Activated T-helper 1 cell treated with anti-CD3 and anti-CD28 coated beads, Interleukin-12 subunit alpha, Interleukin-12 subunit beta, Interleukin-2, Interleukin-4 antibody, amounts not matched to agents 30 ng/mL and 10 ng/mL and 1 ng/mL, durations not matched to agents 14 hours and 24 hours and 36 hours (primary cell): ENCODE data around the gene XCR1. TPM values are rescaled to one million over a fixed set of nuclear protein-coding genes. Genes with fewer than 3 reads are reported as not detected.

Experiments used
- DNase-seq: peaks from one replicate; pipeline ENCODE4 v3.0.0; 2021; ENCODE audit warnings: low spot score
- H3K27ac Mint-ChIP-seq: one replicate; pipeline ENCODE4 v1.8.0; 2021; ENCODE audit warnings: mild to moderate bottlenecking, mixed read lengths
- H3K27me3 Mint-ChIP-seq: one replicate; pipeline ENCODE4 v1.8.0; 2022; ENCODE audit warnings: mild to moderate bottlenecking, moderate library complexity, mixed read lengths; ENCODE audit not compliant: insufficient read depth
- H3K36me3 Mint-ChIP-seq: one replicate; pipeline ENCODE4 v1.8.0; 2021; ENCODE audit warnings: low read depth, mixed read lengths
- H3K4me1 Mint-ChIP-seq: one replicate; pipeline ENCODE4 v1.8.0; 2021; ENCODE audit warnings: low read depth, mixed read lengths
- H3K4me3 Mint-ChIP-seq: one replicate; pipeline ENCODE4 v1.8.0; 2021; ENCODE audit warnings: mild to moderate bottlenecking, moderate library complexity, mixed read lengths
- H3K9me3 Mint-ChIP-seq: one replicate; pipeline ENCODE4 v1.8.0; 2021; ENCODE audit warnings: mixed read lengths
- intact Hi-C: fragments of 100-400 bp; cut with micrococcal nuclease; formaldehyde crosslinking; loops from one replicate; pipeline ENCODE4 v1.15.1; 2024
- total RNA-seq: library from RNA; stranded (reverse); gene quantifications from 2 replicates; pipeline ENCODE4 v1.2.3, GENCODE V29; 2022

The XCR1 gene
- total RNA-seq, 1 donor from 2014 or later: 0.08 TPM

DNA sequence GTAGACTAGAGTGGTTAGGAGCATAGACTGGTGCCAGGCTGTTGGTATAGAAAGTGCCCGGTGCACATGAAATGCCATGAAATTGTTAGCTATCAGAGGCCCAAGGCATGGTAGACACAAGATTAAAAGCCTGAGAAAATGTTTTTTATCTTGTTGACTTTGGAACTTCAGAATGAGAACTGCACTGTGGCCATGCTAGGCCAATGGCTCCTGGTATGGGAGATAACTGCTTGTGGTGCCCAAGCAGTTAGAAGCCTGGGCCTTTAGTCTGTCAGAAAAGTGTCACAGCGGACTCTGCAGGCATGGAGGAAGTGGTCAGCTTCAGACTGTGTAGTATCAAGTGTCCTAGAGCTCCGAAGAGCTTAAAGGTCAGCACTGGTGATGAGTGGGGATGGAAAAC is 43.5 kb downstream of the XCR1 start:
- H3K9me3 Mint-ChIP-seq: no peaks in the 10 kb centered on the region
- no peak for DNase-seq
- H3K4me3 Mint-ChIP-seq: no peak overlapping the region
- intact Hi-C loops: no loop called here
- peaks cover 58% of the 10 kb centered on the region for H3K36me3 Mint-ChIP-seq
- no peak overlapping the region for H3K27ac Mint-ChIP-seq
- no peaks in the 10 kb centered on the region for H3K27me3 Mint-ChIP-seq
- peaks cover 87% of the 10 kb centered on the region for H3K4me1 Mint-ChIP-seq

DNA sequence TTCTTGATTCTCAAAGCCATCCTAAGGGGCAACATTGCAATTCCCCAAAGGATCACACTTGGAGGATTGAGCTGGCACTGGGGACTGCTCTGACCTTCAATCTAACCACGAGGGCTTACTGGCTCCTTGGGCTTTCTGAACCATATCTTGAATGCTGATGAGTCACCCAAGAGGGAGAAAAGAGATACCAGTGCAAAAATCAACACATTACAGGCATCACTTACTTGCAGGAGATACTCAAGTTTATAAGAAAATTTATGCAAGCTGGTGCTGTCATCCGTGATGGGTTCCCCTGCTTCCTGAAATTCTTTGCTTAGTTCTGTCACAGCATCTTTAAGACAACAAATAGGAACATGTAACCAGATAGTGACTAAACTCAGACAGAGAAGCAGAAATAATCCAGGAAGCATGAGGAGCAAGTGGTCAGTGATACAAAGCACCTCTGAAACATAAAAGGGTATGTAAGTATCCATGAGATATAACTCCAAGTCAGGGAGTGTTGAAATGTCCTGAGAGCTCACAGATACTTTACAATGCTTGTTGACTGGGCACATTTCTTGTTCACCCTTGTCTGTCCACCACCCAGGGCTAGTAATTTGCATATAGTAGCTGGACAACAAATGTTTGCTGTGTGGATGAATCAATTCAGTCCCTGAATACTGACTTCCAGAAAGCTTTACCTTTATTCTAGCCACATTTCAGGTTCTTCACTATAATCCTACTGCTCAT is 45.8 kb downstream of the XCR1 start:
- no peaks in the 10 kb centered on the region for H3K27me3 Mint-ChIP-seq
- H3K36me3 Mint-ChIP-seq: peaks cover 58% of the 10 kb centered on the region
- intact Hi-C loops: loop anchor here (1.0 kb wide), 2 partner anchors 12 to 65 kb away; no protein-coding TSS in a partner anchor
- peaks cover 3% of the 10 kb centered on the region for H3K9me3 Mint-ChIP-seq
- peak overlapping the region; percentile 92 for H3K27ac Mint-ChIP-seq
- peak overlapping the region; percentile 69 for H3K4me3 Mint-ChIP-seq
- no peak for DNase-seq
- H3K4me1 Mint-ChIP-seq: peaks cover 89% of the 10 kb centered on the region

DNA sequence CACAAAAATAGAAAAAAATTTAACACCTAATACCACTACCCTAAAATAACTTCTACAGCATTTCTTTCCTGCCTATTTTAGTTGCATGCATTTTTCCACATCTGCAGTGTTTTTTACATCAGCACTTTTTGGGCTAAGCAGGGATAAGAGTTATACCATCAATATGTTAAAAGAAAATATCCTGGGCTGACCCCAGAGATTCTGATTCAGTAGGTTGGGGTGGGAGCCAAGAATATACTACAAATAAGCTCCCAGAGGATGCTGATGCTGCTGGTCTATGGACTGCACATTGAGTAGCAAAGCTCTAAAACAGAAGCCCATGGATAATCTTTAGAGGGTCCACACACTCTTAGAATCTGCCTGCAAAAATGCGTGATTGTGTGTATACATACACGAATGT is 46.5 kb downstream of the XCR1 start:
- intact Hi-C loops: loop anchor here (1.0 kb wide), 5 partner anchors 9 to 65 kb away; partner anchors contain the start of gene CXCR6
- H3K4me3 Mint-ChIP-seq: peak overlapping the region; percentile 69

DNA sequence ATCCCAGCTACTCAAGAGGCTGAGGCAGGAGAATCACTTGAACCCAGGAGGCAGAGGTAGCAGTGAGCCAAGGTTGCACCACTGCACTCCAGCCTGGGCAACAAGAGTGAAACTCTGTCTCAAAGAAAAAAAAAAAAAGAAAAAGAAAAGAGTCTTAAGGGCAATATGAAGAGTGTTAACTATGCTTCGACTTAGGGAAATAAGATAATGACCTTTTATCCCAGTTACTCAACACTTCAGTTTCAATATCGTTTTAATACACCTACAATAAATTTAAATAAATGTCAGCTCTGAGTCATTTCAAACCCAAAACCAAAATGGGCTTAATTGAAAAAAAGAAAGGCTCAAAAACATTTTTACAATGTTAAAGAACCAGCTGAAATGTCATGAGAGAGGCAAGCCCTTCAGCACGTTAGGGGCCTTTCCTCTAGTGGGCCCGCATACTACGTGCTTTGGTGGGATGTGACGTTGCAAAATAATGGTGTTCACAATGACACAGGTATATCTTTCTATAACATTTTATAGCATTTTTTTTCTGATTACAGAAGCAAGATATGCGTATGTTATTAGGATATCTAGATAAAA is 47.0 kb downstream of the XCR1 start:
- peak overlapping the region; percentile 37 for H3K4me3 Mint-ChIP-seq
- no peaks in the 10 kb centered on the region for H3K27me3 Mint-ChIP-seq
- intact Hi-C loops: loop anchor here (1.0 kb wide), 3 partner anchors 8 to 37 kb away; partner anchors contain the start of gene CXCR6

More for the DNA sequence above, 46.5 kb downstream of the XCR1 start:
- no peaks in the 10 kb centered on the region for H3K27me3 Mint-ChIP-seq
- H3K36me3 Mint-ChIP-seq: peaks cover 61% of the 10 kb centered on the region
- peaks cover 89% of the 10 kb centered on the region for H3K4me1 Mint-ChIP-seq
- H3K27ac Mint-ChIP-seq: peak overlapping the region; percentile 92
- no peak for DNase-seq
- H3K9me3 Mint-ChIP-seq: peaks cover 3% of the 10 kb centered on the region

DNA sequence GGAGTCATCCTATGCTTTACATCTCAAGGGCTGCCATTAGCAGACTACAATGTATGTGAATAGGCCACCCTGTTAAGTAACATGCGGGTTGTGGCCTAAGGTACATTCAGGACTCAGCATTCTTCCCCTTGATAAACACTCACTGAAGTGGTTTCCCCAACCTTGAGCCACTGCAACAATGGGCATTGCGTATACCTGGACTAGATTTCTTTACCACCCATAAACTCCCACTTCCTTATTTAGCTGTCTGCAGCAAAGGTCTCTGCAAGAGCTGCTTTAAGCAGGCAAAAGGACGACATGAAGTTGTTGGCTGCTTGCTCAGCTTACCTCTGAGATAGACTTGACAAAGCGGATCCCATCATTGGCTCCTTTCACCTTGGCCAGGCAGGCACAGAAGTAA is 47.9 kb downstream of the XCR1 start:
- H3K4me1 Mint-ChIP-seq: peaks cover 90% of the 10 kb centered on the region
- peak overlapping the region; percentile 37 for H3K4me3 Mint-ChIP-seq
- H3K36me3 Mint-ChIP-seq: peaks cover 65% of the 10 kb centered on the region
- H3K9me3 Mint-ChIP-seq: peaks cover 3% of the 10 kb centered on the region
- intact Hi-C loops: loop anchor here (5.0 kb wide), 1 partner anchor 313 kb away; no protein-coding TSS in a partner anchor
- no peak for DNase-seq
- peak overlapping the region; percentile 92 for H3K27ac Mint-ChIP-seq
- H3K27me3 Mint-ChIP-seq: no peaks in the 10 kb centered on the region

More for the DNA sequence above, 47.0 kb downstream of the XCR1 start:
- H3K27ac Mint-ChIP-seq: peak overlapping the region; percentile 92
- peaks cover 62% of the 10 kb centered on the region for H3K36me3 Mint-ChIP-seq
- no peak for DNase-seq
- H3K4me1 Mint-ChIP-seq: peaks cover 89% of the 10 kb centered on the region
- peaks cover 3% of the 10 kb centered on the region for H3K9me3 Mint-ChIP-seq

DNA sequence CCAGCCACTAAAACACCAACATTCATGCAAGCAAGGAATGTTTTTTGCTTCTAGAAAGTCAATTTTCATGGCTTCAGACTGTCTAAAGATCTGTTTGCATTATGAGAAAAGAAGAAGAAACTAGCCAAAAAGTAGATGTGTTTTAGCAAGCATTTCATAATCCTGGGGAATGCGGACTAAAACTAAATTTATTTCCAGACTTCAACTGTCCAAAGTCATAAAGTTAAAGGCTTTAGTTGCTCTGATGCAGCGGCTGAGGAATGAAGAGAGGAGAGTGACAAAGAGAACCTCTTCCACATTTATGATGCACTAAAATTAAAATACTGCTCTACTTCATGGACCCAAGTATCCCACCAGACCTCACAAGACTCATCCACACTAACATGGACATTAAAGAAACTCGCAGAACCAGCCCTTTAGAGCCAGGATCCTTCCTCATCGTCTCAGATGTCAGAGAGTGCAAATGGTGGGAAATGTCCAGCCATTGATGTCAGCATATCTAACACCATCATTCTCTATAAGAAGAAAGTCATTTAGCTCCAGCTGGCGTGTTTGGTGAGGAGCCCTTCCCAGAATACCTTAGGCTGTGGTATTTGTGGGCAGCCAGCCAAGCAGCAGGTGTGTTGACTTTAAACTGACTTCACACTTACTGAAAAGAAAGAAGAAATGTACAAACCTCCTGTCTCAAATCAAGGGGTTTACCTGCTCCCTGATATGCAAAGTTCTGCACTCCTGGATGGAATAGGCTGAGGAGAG is 49.1 kb downstream of the XCR1 start:
- peaks cover 3% of the 10 kb centered on the region for H3K9me3 Mint-ChIP-seq
- H3K27me3 Mint-ChIP-seq: no peaks in the 10 kb centered on the region
- peak overlapping the region; percentile 98 for H3K27ac Mint-ChIP-seq
- peak; percentile 72 for DNase-seq
- peak overlapping the region; percentile 86 for H3K4me3 Mint-ChIP-seq
- H3K36me3 Mint-ChIP-seq: peaks cover 60% of the 10 kb centered on the region
- intact Hi-C loops: loop anchor here (1.0 to 5.0 kb wide), 3 partner anchors 41 to 314 kb away; no protein-coding TSS in a partner anchor
- H3K4me1 Mint-ChIP-seq: peaks cover 89% of the 10 kb centered on the region

DNA sequence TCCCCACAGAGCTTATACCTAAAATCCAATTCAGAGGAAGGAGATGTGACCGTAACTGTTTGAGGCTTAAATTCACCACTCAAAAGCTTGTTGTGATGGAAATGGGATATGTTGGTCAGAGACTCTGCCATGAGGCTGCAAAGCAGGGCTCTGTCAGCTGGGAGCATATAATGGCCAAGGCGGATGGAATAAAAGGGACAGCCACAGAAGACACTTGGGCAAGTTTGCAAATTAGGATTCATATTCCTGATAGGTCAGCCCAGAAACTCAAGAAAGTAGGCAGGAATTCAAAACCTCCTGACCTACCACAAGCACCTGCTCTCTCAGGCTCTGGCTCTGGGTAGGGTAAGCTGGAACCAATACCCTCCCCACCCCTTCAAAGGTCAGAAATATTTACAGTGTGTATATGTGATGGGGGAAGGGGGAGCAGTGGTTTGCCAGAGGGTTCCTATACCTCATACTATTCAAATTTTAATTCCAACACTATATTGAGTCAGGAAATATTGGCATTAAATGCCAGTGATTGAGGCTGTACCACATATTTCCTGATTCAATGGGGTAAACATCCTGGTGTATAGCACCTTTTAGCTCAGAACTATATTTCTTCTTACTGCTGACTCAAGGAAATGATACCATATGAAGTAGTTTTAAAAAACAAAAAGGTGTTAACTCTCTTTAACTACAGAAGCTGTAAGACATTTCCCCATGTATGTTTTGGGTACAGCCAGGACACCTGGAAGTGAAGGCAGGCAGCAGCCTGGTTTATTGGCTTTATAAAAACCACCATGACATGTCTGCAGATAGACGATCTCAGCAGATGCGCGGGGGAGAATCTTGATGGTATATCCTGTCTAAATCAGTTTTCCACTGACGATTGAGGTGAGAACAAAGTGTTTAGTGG is 50.8 kb downstream of the XCR1 start:
- Mint-ChIP-seq H3K9me3 (peaks cover 3% of the 10 kb centered on the region), H3K4me1 (peaks cover 98% of the 10 kb centered on the region), H3K27ac (peak overlapping the region; percentile 90), H3K4me3 (peak overlapping the region; percentile 41), H3K36me3 (peaks cover 66% of the 10 kb centered on the region), H3K27me3 (no peaks in the 10 kb centered on the region)
- DNase-seq: peak; percentile 37
- intact Hi-C loops: loop anchor here (1.0 to 5.0 kb wide), 2 partner anchors 12 to 316 kb away; no protein-coding TSS in a partner anchor

DNA sequence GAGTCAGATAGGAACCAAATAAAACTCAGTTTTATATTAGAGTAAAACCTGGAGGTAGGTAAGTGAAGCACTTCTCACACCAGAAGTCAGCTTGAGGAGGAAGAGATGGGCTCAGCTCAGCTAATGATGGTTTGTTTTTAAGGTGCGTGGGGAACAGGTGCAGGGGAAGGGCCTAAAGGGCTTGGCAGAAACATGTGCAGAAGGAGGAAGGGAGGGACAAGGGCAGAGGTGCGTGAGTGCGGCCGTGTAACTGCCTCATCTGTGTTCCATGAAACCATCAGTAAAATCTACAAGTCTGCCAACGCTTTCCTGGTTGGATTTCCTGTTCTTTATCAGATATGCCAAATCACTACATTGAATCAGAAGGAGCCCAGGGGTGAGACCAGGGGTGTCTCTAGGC is 51.6 kb downstream of the XCR1 start:
- Mint-ChIP-seq H3K4me3 (peak overlapping the region; percentile 24), H3K36me3 (peaks cover 67% of the 10 kb centered on the region), H3K27me3 (no peaks in the 10 kb centered on the region), H3K27ac (peak overlapping the region; percentile 90), H3K4me1 (peaks cover 98% of the 10 kb centered on the region), H3K9me3 (peaks cover 3% of the 10 kb centered on the region)
- intact Hi-C loops: loop anchor here (1.0 to 5.0 kb wide), 2 partner anchors 11 to 317 kb away; no protein-coding TSS in a partner anchor
- no peak for DNase-seq

DNA sequence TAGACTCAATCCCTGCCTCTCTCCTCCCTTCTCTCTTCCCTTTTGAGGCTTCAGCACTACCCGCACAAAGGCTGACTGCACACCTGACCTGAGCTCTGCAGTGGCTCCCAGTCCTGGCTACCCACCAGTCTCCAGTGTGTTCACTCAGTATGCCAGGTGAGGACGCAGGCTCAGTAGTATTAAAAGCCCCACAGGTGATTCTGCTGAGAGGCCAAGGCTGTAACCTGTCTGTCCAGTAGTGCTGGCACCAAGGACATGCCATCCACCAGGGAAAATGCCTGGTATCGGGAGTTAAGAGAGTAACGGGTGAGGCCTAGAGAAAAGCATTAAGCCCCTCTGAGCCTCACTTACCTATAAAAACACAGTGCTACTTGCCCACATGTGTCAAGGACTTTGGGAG is 52.6 kb downstream of the XCR1 start:
- H3K4me3 Mint-ChIP-seq: no peak overlapping the region
- peak overlapping the region; percentile 25 for H3K27ac Mint-ChIP-seq
- no peaks in the 10 kb centered on the region for H3K27me3 Mint-ChIP-seq
- H3K9me3 Mint-ChIP-seq: peaks cover 3% of the 10 kb centered on the region
- peaks cover 74% of the 10 kb centered on the region for H3K36me3 Mint-ChIP-seq
- no peak for DNase-seq
- intact Hi-C loops: loop anchor here (5.0 kb wide), 1 partner anchor 318 kb away; no protein-coding TSS in a partner anchor
- H3K4me1 Mint-ChIP-seq: peaks cover 98% of the 10 kb centered on the region

DNA sequence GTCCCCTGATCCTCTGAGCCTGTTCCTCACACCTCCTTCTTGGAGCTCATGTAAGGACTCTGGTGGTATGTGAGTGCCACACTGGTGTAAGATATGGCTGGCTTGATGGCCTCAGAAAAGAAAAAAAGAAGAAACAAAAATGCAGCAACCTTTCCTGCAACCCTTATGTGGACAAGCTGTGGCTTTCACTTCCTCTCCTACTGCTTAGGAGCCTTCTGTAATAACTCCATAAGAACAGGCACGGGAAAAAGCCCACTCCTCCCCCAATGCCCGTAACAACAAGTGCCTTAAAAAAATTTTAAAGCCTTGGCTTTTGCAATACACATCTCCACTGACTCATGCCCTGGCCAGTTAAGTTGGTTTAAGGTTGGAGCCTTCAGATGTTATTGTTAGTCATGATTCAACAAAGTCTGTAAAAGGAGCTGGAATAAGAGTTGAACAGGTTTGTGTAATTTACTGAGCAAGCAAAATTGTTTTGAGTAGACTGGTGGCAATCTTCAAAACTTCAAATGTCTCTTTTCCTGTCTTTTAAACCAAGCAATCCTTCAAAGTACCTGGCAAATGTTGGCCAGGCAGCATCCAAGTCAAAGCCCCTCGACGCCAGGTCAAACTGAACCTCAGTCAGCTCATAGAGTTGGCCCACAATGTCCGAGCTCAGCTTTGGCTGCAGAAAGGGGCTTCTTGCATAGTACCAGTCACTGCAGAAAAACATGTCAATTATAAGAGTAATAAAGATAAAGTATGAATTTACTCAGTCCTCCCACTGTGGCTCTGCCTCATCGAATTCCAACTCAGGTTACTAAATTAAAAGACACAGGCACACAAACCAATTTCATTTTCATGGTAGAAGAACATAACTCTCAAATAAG is 54.5 kb downstream of the XCR1 start:
- peak overlapping the region; percentile 72 for H3K27ac Mint-ChIP-seq
- H3K9me3 Mint-ChIP-seq: no peaks in the 10 kb centered on the region
- H3K4me1 Mint-ChIP-seq: peaks cover 98% of the 10 kb centered on the region
- H3K4me3 Mint-ChIP-seq: peak overlapping the region; percentile 32
- intact Hi-C loops: loop anchor here (1.0 kb wide), 2 partner anchors 8 kb away; no protein-coding TSS in a partner anchor
- no peak for DNase-seq
- no peaks in the 10 kb centered on the region for H3K27me3 Mint-ChIP-seq
- peaks cover 78% of the 10 kb centered on the region for H3K36me3 Mint-ChIP-seq

DNA sequence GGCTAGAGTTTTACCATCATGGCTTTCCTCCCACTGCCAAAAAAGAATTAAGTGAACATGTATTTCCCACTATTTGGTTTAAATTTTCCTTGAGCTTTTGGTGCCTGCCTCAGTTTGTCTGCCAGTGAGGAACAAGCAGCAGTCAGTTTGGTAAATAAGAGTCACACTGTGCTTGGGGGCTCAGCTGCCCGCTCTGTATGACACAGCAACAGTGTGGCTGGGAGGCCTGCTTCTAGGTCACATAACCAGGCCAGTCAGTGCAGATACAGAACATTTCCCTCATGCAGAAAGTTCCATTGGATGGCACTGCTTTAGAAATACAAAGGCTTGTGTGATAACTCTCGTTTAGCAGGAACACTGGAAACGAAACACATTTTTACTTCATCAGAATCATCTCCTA is 57.3 kb downstream of the XCR1 start:
- Mint-ChIP-seq H3K27me3 (no peaks in the 10 kb centered on the region), H3K4me3 (no peak overlapping the region), H3K27ac (no peak overlapping the region), H3K36me3 (peaks cover 77% of the 10 kb centered on the region), H3K4me1 (peaks cover 99% of the 10 kb centered on the region), H3K9me3 (no peaks in the 10 kb centered on the region)
- no peak for DNase-seq
- intact Hi-C loops: no loop called here
